Endothelial cell of umbilical vein (primary cell): ENCODE data around the gene SP2. TPM values are rescaled to one million over a fixed set of nuclear protein-coding genes. Genes with fewer than 3 reads are reported as not detected.

Experiments used
- BruUV-seq: library from RNA; stranded (reverse); fragments of 400-500 nt; replicated peaks from 2 replicates; lab custom pipeline; 2021; lab: Mats Ljungman, UMichigan
- CTCF ChIA-PET: fragments of 300-600, 350-600 bp; sonication (Branson Sonifier 250); formaldehyde crosslinking; loops from one replicate; lab custom pipeline; 2021; ENCODE audit warnings: antibody characterized with exemption, inconsistent platforms; lab: Charles Lee
- POLR2A ChIA-PET: fragments of 300-600, 350-600 bp; sonication (Branson Sonifier 250); formaldehyde crosslinking; loops from one replicate; lab custom pipeline; 2021; ENCODE audit warnings: antibody characterized with exemption, inconsistent platforms; lab: Charles Lee
- DNase-seq: peaks from one replicate; pipeline ENCODE4 v3.0.0-alpha.2; 2011; ENCODE audit warnings: low read depth, low spot score
- FAIRE-seq: peaks from 2 replicates; lab custom pipeline; 2011; peaks lifted over from hg19 to GRCh38; lab: Jason Lieb, UNC
- H2AFZ ChIP-seq: 2 replicates; pipeline ENCODE4 v1.6.0; 2012; ENCODE audit warnings: low read depth, low read length, control low read depth, inconsistent platforms
- H3K27ac ChIP-seq: 2 replicates; pipeline ENCODE4 v1.5.1; 2011; ENCODE audit warnings: low read depth, mild to moderate bottlenecking, control low read depth, low read length, moderate library complexity; ENCODE audit not compliant: insufficient read depth
- H3K27me3 ChIP-seq, 2 experiments: 2 replicates each; pipeline versions ENCODE4 v1.6.0 to v1.6.1; 2011; ENCODE audit warnings: low read length in 2 of 2, mixed read lengths in 1 of 2; ENCODE audit not compliant: control insufficient read depth in 2 of 2, insufficient read depth in 2 of 2
- H3K36me3 ChIP-seq, 2 experiments: 2 replicates in 1 of 2; 3 replicates in 1 of 2; pipeline ENCODE4 v1.5.1; 2011; ENCODE audit warnings: low read length in 2 of 2, mild to moderate bottlenecking in 1 of 2, moderate library complexity in 1 of 2; ENCODE audit not compliant: control insufficient read depth in 2 of 2, insufficient read depth in 2 of 2; ENCODE audit errors: extremely low read depth in 1 of 2
- H3K4me1 ChIP-seq: 3 replicates; pipeline ENCODE4 v1.5.1; 2011; ENCODE audit warnings: mild to moderate bottlenecking, low read length; ENCODE audit not compliant: control insufficient read depth, insufficient read depth; ENCODE audit errors: extremely low read depth
- H3K4me2 ChIP-seq: 2 replicates; pipeline ENCODE4 v1.6.1; 2011; ENCODE audit warnings: low read length, control low read depth, mixed read lengths; ENCODE audit not compliant: insufficient read depth
- H3K4me3 ChIP-seq, 3 experiments: fragments of 200-600 bp in 1 of 3; sonication (generic), shearing (Covaris generic) in 1 of 3; replicated peaks in 1 of 3; 2 replicates each; pipeline ENCODE4 v1.5.1; 2011 to 2016; ENCODE audit warnings: control low read depth in 3 of 3, low read length in 3 of 3, mild to moderate bottlenecking in 2 of 3, inconsistent platforms in 1 of 3, low read depth in 1 of 3, moderate library complexity in 1 of 3; ENCODE audit not compliant: insufficient read depth in 1 of 3
- H3K79me2 ChIP-seq: 2 replicates; pipeline ENCODE4 v1.6.0; 2012; ENCODE audit warnings: low read length, inconsistent platforms; ENCODE audit not compliant: control insufficient read depth, insufficient read depth
- H3K9ac ChIP-seq: replicated peaks from 2 replicates; pipeline ENCODE3; 2011; ENCODE audit warnings: low read length, control low read depth; ENCODE audit not compliant: insufficient read depth; ENCODE audit errors: extremely low read depth
- H3K9me1 ChIP-seq: replicated peaks from 3 replicates; pipeline ENCODE4 v1.6.0; 2011; ENCODE audit warnings: mild to moderate bottlenecking, low read length; ENCODE audit not compliant: control insufficient read depth, insufficient read depth; ENCODE audit errors: extremely low read depth
- H3K9me3 ChIP-seq: replicated peaks from 2 replicates; pipeline ENCODE4 v1.5.1; 2012; ENCODE audit warnings: low read length, inconsistent platforms; ENCODE audit not compliant: control insufficient read depth, insufficient read depth
- H4K20me1 ChIP-seq: replicated peaks from 2 replicates; pipeline ENCODE3; 2011; ENCODE audit warnings: mild to moderate bottlenecking, low read length; ENCODE audit not compliant: control insufficient read depth, insufficient read depth; ENCODE audit errors: extremely low read depth
- CTCF ChIP-seq, 2 donors: IDR thresholded peaks; 1 replicate in 1 of 2; 2 replicates in 1 of 2; pipeline ENCODE4 v1.5.1; 2011; ENCODE audit warnings: low read length in 2 of 2, mild to moderate bottlenecking in 2 of 2, moderate library complexity in 2 of 2, control low read depth in 1 of 2, inconsistent platforms in 1 of 2, low read depth in 1 of 2; ENCODE audit not compliant: insufficient read depth in 1 of 2; ENCODE audit errors: extremely low read depth in 1 of 2
- EZH2 ChIP-seq: IDR thresholded peaks from 2 replicates; pipeline ENCODE4 v1.6.1; 2012; ENCODE audit warnings: borderline replicate concordance, low read depth, mild to moderate bottlenecking, moderate library complexity, low read length, inconsistent platforms; ENCODE audit not compliant: severe bottlenecking
- FOS ChIP-seq: IDR thresholded peaks from 2 replicates; pipeline ENCODE4 v1.6.1; 2011; ENCODE audit warnings: mild to moderate bottlenecking, low read length, moderate library complexity, borderline replicate concordance; ENCODE audit not compliant: insufficient read depth
- GATA2 ChIP-seq: IDR thresholded peaks from 2 replicates; pipeline ENCODE4 v1.7.0; 2011; ENCODE audit warnings: low read depth, mild to moderate bottlenecking, moderate library complexity, mixed read lengths, low read length; ENCODE audit not compliant: insufficient read length, insufficient read depth
- JUN ChIP-seq: IDR thresholded peaks from 2 replicates; pipeline ENCODE4 v1.6.1; 2011; ENCODE audit warnings: borderline replicate concordance, low read depth; ENCODE audit not compliant: insufficient read length, insufficient read depth
- MAX ChIP-seq: IDR thresholded peaks from 2 replicates; pipeline ENCODE4 v1.6.1; 2011; ENCODE audit not compliant: insufficient read depth, insufficient read length
- MYC ChIP-seq: IDR thresholded peaks from one replicate; pipeline ENCODE4 v1.6.1; 2011; ENCODE audit warnings: mild to moderate bottlenecking, low read depth, low read length
- POLR2A ChIP-seq: IDR thresholded peaks from 2 replicates; pipeline ENCODE4 v1.6.1; 2012; ENCODE audit warnings: low read depth, mild to moderate bottlenecking, control low read depth, low read length
- POLR2AphosphoS5 ChIP-seq: IDR thresholded peaks from 2 replicates; pipeline ENCODE4 v1.6.1; 2012; ENCODE audit warnings: low read depth, mild to moderate bottlenecking, control low read depth, low read length, moderate library complexity; ENCODE audit not compliant: insufficient read depth
- dilution Hi-C: fragments of 300-500 bp; cut with MboI; formaldehyde crosslinking; loops from one replicate; pipeline ENCODE4 v1.15.0; 2019; ENCODE audit warnings: low sequenced_read_pairs; ENCODE audit not compliant: extremely low pct_ligation_motif_present
- intact Hi-C: fragments of 100-400 bp; cut with micrococcal nuclease; formaldehyde crosslinking; loops from one replicate; pipeline ENCODE4 v1.10.0; 2022
- polyA plus RNA-seq, 4 experiments: library from polyadenylated mRNA; depleted of rRNA in 3 of 4; stranded (reverse) in 3 of 4; unstranded in 1 of 4; fragments of >200 nt; gene quantifications; 2 replicates each; pipeline versions ENCODE4 v1.2.1 to v1.2.3, GENCODE V29; 2011 to 2012; ENCODE audit warnings: missing spikeins in 1 of 4
- total RNA-seq: library from RNA; stranded (reverse); gene quantifications from 2 replicates; pipeline ENCODE4 v1.2.3, GENCODE V29; 2021

The SP2 gene
- total and polyA plus RNA-seq, 2 donors (not counting 3 experiments of a cell fraction or from before 2014, with no cell fraction given), result 11.2 to 18.6 TPM

- no peaks in the 10 kb centered on the region for H4K20me1 ChIP-seq
- ChIA-PET CTCF (interaction anchor here (0.9 kb wide), 1 partner anchor 57 kb away, joined by 3 read pairs; no protein-coding TSS in a partner anchor), POLR2A (no interaction called here)
- H3K36me3 ChIP-seq, result no peaks in the 10 kb centered on the region
- dilution Hi-C loops, result no loop called here
- intact Hi-C loops, result no loop called here
- BruUV-seq, result no TSS peak
- peaks cover 13% of the 10 kb centered on the region for H3K4me1 ChIP-seq
- no peak overlapping the region for H3K27ac ChIP-seq
- FAIRE-seq (no peak), DNase-seq (no peak)
- H3K79me2 ChIP-seq, result peaks cover 7% of the 10 kb centered on the region
- H3K9me3 ChIP-seq, result no peaks in the 10 kb centered on the region
- no peak overlapping the region for H3K4me3 ChIP-seq
- TF ChIP-seq MYC (no peak), GATA2 (no peak), POLR2AphosphoS5 (no peak), JUN (no peak), MAX (no peak), CTCF (IDR thresholded peaks at IDR 0.05; ENCODE audit: extremely low read depth in 1 of 2, insufficient read depth in 1 of 2, low read depth in 1 of 2, low read length in 2 of 2) (no peak), EZH2 (no peak), FOS (no peak), POLR2A (no peak)
- no peaks in the 10 kb centered on the region for H3K9me1 ChIP-seq
- no peak overlapping the region for H3K4me2 ChIP-seq
- H3K27me3 ChIP-seq, result no peaks in the 10 kb centered on the region
- no peak overlapping the region for H2AFZ ChIP-seq
- H3K9ac ChIP-seq, result no peak overlapping the region
Observed at GRCh38 chr17:47899643-47900042, 3.6 kb downstream of the SP2 start.
